Stomach (tissue), 9 donors: ENCODE measurements around the gene TXLNG. TPM values are rescaled to one million over a fixed set of nuclear protein-coding genes. Genes with fewer than 3 reads are reported as not detected.

Experiments
- DNase-seq, 2 donors: peaks; one replicate each; pipeline versions ENCODE4 v3.0.0 to v3.0.0-alpha.2; 2013 to 2019
- H3K27ac ChIP-seq, 5 donors: fragments of 200-600 bp in 4 of 5; sonication (generic) in 4 of 5; one replicate each; pipeline ENCODE4 v1.5.1; 2013 to 2019; ENCODE audit warnings: mild to moderate bottlenecking in 1 of 5, moderate library complexity in 1 of 5
- H3K27me3 ChIP-seq, 3 donors: fragments of 200-600 bp; sonication (generic); one replicate each; pipeline ENCODE4 v1.5.1; 2017 to 2019; ENCODE audit warnings: mixed run types in 1 of 3
- H3K36me3 ChIP-seq, 4 donors: fragments of 200-600 bp; sonication (generic); 1 replicate in 3 of 4; 2 replicates in 1 of 4; pipeline ENCODE4 v1.5.1; 2016 to 2019
- H3K4me1 ChIP-seq, 4 donors: fragments of 200-600 bp; sonication (generic); one replicate each; pipeline ENCODE4 v1.5.1; 2016 to 2019
- H3K4me3 ChIP-seq, 4 donors: fragments of 200-600 bp; sonication (generic) in 3 of 4; one replicate each; pipeline ENCODE4 v1.5.1; 2016 to 2019; ENCODE audit warnings: mild to moderate bottlenecking in 1 of 4
- H3K9me3 ChIP-seq, 4 donors: fragments of 200-600 bp; sonication (generic); one replicate each; pipeline ENCODE4 v1.5.1; 2016 to 2019
- EP300 ChIP-seq: sonication (generic); formaldehyde crosslinking; IDR thresholded peaks from one replicate; pipeline ENCODE4 v1.6.1; 2017; ENCODE audit warnings: antibody characterized with exemption
- POLR2A ChIP-seq, 4 donors: fragments of 450-650 bp; IDR thresholded peaks; one replicate each; pipeline ENCODE4 v1.6.1; 2016; ENCODE audit warnings: antibody characterized with exemption in 4 of 4, control low read depth in 2 of 4, mild to moderate bottlenecking in 1 of 4, moderate library complexity in 1 of 4
- POLR2AphosphoS5 ChIP-seq, 3 donors: sonication (generic); formaldehyde crosslinking; IDR thresholded peaks; one replicate each; pipeline ENCODE4 v1.6.1; 2016; ENCODE audit warnings: antibody characterized with exemption in 3 of 3
- WGBS, 5 donors: extraction: QIAGEN DNeasy Blood & Tissue Kit in 3 of 5; methylation state at CpG; one replicate each; pipeline versions ENCODE4 v1.1.5 to v1.1.7; 2013 to 2018; 5-methylcytosine and 5-hydroxymethylcytosine counted together
- intact Hi-C: fragments of 100-400 bp; cut with DNase I; formaldehyde crosslinking; loops from one replicate; pipeline ENCODE4 v1.15.1; 2023; ENCODE audit warnings: low total_unique reads
- polyA plus RNA-seq, 3 donors: library from polyadenylated mRNA; stranded (reverse); fragments of 200-250 nt; gene quantifications; one replicate each; pipeline ENCODE4 v1.2.3, GENCODE V29; 2013
- total RNA-seq, 5 donors: library from RNA; depleted of rRNA; stranded (reverse); fragments of >200 nt; gene quantifications; one replicate each; pipeline versions ENCODE4 v1.1.0 to v1.2.3, GENCODE V29; 2014 to 2016
- TF ChIP-seq, protein P1 (sequence below), 7 experiments: fragments of 450-650 bp in 4 of 7; fragments of 200-600 bp in 3 of 7; sonication (generic) in 3 of 7; IDR thresholded peaks; one replicate each; pipeline ENCODE4 v1.5.1; 2016 to 2019; ENCODE audit warnings: antibody characterized with exemption in 7 of 7, control low read depth in 2 of 7, mild to moderate bottlenecking in 1 of 7
- donor health status: healthy with polysubstance abuse.
- donor health status: Bipolar disorder and iron deficiency.
- donor health status: healthy.

TXLNG gene
- total and polyA plus RNA-seq, 8 donors, result 4.6 to 25.7 (median 9.7) TPM

- Histone ChIP-seq H3K9me3 (no peaks in the 10 kb centered on the region), H3K27me3 (no peaks in the 10 kb centered on the region), H3K36me3 (peaks cover 0 to 19% (median 6%) of the 10 kb centered on the region in 4 donors), H3K27ac (no peak overlapping the region), H3K4me3 (no peak overlapping the region), H3K4me1 (peaks cover 0 to 2% (median 0%) of the 10 kb centered on the region in 4 donors)
- intact Hi-C loops, result no loop called here
- TF ChIP-seq, protein P1, sequence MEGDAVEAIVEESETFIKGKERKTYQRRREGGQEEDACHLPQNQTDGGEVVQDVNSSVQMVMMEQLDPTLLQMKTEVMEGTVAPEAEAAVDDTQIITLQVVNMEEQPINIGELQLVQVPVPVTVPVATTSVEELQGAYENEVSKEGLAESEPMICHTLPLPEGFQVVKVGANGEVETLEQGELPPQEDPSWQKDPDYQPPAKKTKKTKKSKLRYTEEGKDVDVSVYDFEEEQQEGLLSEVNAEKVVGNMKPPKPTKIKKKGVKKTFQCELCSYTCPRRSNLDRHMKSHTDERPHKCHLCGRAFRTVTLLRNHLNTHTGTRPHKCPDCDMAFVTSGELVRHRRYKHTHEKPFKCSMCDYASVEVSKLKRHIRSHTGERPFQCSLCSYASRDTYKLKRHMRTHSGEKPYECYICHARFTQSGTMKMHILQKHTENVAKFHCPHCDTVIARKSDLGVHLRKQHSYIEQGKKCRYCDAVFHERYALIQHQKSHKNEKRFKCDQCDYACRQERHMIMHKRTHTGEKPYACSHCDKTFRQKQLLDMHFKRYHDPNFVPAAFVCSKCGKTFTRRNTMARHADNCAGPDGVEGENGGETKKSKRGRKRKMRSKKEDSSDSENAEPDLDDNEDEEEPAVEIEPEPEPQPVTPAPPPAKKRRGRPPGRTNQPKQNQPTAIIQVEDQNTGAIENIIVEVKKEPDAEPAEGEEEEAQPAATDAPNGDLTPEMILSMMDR (IDR thresholded peaks at IDR 0.05), result no peak
- TF ChIP-seq EP300 (no peak), POLR2A (IDR thresholded peaks at IDR 0.05) (no peak), POLR2AphosphoS5 (IDR thresholded peaks at IDR 0.05) (no peak)
- WGBS, 5 donors, result 83 to 100% (median 95%) methylated on average over 1 of the region's 1 CpG
- DNase-seq, result no peak
Observed at GRCh38 chrX:16814597-16814996, 28.3 kb downstream of the TXLNG start.

DNA sequence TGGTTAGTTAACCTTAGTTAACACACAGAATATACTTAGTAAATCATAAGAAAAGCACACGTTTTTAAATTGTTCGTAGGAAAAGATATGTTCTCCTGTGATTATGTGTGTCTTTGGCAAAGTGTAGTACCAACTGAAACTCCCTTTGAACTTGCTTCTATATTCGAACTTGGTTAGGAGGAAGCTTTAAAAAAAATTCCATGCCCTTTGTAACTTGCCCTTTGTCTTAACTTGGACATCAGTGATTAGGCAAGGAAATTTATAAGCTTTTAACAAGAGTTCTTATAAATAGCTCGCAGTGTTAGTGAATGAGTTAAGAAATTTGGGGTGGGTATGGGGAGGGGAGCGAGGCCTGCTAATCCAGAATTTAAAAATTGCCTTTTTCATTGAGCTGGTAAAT lies 33.4 kb downstream of the TXLNG start:
- H3K27ac ChIP-seq, result no peak overlapping the region
- H3K36me3 ChIP-seq, result peaks cover 0 to 58% (median 38%) of the 10 kb centered on the region in 4 donors
- H3K9me3 ChIP-seq, result no peaks in the 10 kb centered on the region
- DNase-seq, result no peak
- intact Hi-C loops, result no loop called here
- no peak overlapping the region for H3K4me3 ChIP-seq
- 40 to 79% (median 50%) methylated on average over 5 of the region's 5 CpGs for WGBS, 5 donors
- TF ChIP-seq EP300 (no peak), POLR2AphosphoS5 (IDR thresholded peaks at IDR 0.05) (no peak), POLR2A (IDR thresholded peaks at IDR 0.05) (no peak)
- TF ChIP-seq, protein P1 (IDR thresholded peaks at IDR 0.05), result no peak
- peaks cover 0 to 7% (median 0%) of the 10 kb centered on the region in 4 donors for H3K4me1 ChIP-seq
- H3K27me3 ChIP-seq, result no peaks in the 10 kb centered on the region

DNA sequence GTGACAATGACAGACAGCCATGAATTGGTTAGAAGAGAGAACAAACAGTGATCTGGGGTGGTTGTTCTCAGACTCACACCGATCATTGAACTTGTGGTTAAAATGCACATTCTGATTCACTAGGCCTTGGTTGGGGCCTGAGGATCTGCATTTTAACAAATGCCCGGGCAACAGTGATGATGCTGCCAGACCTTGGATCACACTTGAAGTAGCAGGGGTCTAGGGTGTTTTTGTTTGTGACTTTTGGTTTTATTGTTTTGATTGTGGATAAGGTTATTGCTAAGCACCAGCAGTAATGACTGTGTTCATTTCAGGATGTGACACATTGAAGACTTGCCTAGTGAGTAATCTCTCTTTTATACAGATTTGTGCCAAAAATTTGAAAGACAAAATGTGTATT lies 36.5 kb downstream of the TXLNG start:
- no peak overlapping the region for H3K27ac ChIP-seq
- H3K9me3 ChIP-seq, result no peaks in the 10 kb centered on the region
- no peaks in the 10 kb centered on the region for H3K27me3 ChIP-seq
- H3K4me1 ChIP-seq, result peaks cover 0 to 20% (median 0%) of the 10 kb centered on the region in 4 donors
- no peak for TF ChIP-seq EP300
- TF ChIP-seq POLR2A (IDR thresholded peaks at IDR 0.05), result no peak
- no peak for TF ChIP-seq POLR2AphosphoS5 (IDR thresholded peaks at IDR 0.05)
- TF ChIP-seq, protein P1 (IDR thresholded peaks at IDR 0.05), result no peak
- H3K4me3 ChIP-seq, result no peak overlapping the region
- 74 to 85% (median 82%) methylated on average over 2 of the region's 2 CpGs for WGBS, 5 donors
- intact Hi-C loops, result no loop called here
- peaks cover 0 to 68% (median 38%) of the 10 kb centered on the region in 4 donors for H3K36me3 ChIP-seq
- no peak for DNase-seq

DNA sequence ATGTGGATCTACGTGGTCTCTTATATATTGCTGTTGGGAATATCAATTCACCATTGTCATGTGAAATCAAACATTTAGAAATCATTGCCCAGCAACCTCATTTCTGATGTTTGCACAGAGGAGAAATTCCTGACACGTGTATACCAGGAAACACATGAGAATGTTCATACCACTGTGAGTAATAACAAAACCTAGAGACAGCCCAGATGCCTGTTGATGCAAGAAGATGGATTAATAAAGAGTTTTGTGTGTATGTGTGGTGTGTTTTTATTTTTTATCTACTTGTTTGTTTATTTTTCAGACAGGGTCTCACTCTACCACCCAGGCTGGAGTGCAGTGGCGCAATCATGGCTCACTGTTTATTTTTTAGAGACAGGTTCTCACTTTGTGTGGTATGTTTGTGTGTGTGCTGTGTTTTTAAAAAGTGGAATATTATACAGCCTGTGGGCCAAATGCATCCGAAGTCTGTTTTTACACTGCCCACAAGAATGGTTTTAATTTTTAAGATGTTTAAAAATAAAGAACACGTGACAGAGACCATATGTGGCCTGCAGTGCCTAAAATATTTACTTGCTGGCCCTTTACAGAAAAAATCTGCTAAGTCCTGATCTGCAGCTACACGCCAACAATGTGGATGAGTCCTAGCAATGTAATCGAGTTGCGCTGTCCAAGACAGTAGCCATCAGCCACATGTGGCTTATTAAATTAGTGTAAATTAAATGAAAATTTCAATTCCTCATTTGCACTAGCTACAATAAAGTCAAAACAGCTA lies 39.2 kb downstream of the TXLNG start:
- H3K27me3 ChIP-seq, result no peaks in the 10 kb centered on the region
- no peaks in the 10 kb centered on the region for H3K9me3 ChIP-seq
- H3K4me3 ChIP-seq, result no peak overlapping the region
- WGBS, 5 donors, result 66 to 85% (median 77%) methylated on average over 8 of the region's 8 CpGs
- intact Hi-C loops, result no loop called here
- H3K36me3 ChIP-seq, result peaks cover 0 to 61% (median 39%) of the 10 kb centered on the region in 4 donors
- TF ChIP-seq, protein P1 (IDR thresholded peaks at IDR 0.05), result no peak
- TF ChIP-seq EP300 (no peak), POLR2A (IDR thresholded peaks at IDR 0.05) (no peak), POLR2AphosphoS5 (IDR thresholded peaks at IDR 0.05) (no peak)
- no peak for DNase-seq
- peaks cover 0 to 23% (median 0%) of the 10 kb centered on the region in 4 donors for H3K4me1 ChIP-seq
- H3K27ac ChIP-seq, result no peak overlapping the region
